ENCODE data around the gene HMGN3. TPM values are rescaled to one million over a fixed set of nuclear protein-coding genes. Genes with fewer than 3 reads are reported as not detected.
"Not testable (repeated sequence)": the region's sequence is repeated elsewhere in the genome, so short reads cannot be mapped to it uniquely, and the experiment has no call there.

The HMGN3 gene
- total RNA-seq: 10 to 100 TPM; 32.7 to 37.1 TPM
- long read RNA-seq, transcript HMGN3-201 (6 exons, 831 nt): major isoform, 15 of 38 reads
- long read RNA-seq, transcript HMGN3-202 (6 exons, 872 nt): minor isoform, 7 of 38 reads
- long read RNA-seq, partial matches to known transcripts: 10 of 38 reads
- long read RNA-seq, other reads (novel, unspliced or antisense): 6 of 38 reads

GRCh38 chr6:79234150-79235022 lies at the start of gene HMGN3:
TSS of gene HMGN3 (minus strand) at chr6:79234682.
- intact Hi-C loops (cut with DNase I, micrococcal nuclease): loop anchor here in 1 of 2 donors (5.0 kb wide), 1 partner anchor 157 kb away; the partner anchor contains the start of gene PHIP
- peak; percentile 93 for ATAC-seq
- DNase-seq: peak; percentile 96 to 97

GRCh38 chr6:79280756-79281155 lies 46.3 kb upstream of the HMGN3 start:
- intact Hi-C loops (cut with DNase I, micrococcal nuclease): no loop called here
- ATAC-seq (no peak), DNase-seq (no peak)

GRCh38 chr6:79277109-79277508 lies 42.6 kb upstream of the HMGN3 start:
- DNase-seq: no peak
- no peak for ATAC-seq
- intact Hi-C loops (cut with DNase I, micrococcal nuclease): no loop called here

GRCh38 chr6:79269877-79270276 lies 35.4 kb upstream of the HMGN3 start:
- intact Hi-C loops (cut with DNase I, micrococcal nuclease): no loop called here
- ATAC-seq (no peak), DNase-seq (no peak)

GRCh38 chr6:79267128-79267527 lies 32.6 kb upstream of the HMGN3 start:
- intact Hi-C loops (cut with DNase I, micrococcal nuclease): no loop called here
- no peak for ATAC-seq
- no peak for DNase-seq

- DNase-seq (no peak), ATAC-seq (no peak)
- intact Hi-C loops (cut with DNase I, micrococcal nuclease): no loop called here
These were observed 31.6 kb upstream of the HMGN3 start for GRCh38 chr6:79266051-79266450.

- DNase-seq (no peak), ATAC-seq (no peak)
- intact Hi-C loops (cut with DNase I, micrococcal nuclease): no loop called here
These were observed 28.9 kb upstream of the HMGN3 start for GRCh38 chr6:79263359-79263758.

- intact Hi-C loops (cut with DNase I, micrococcal nuclease): no loop called here
- no peak for ATAC-seq
- no peak for DNase-seq
These were observed 27.2 kb upstream of the HMGN3 start for GRCh38 chr6:79261666-79262065.

GRCh38 chr6:79260772-79261171 lies 26.3 kb upstream of the HMGN3 start:
- ATAC-seq: no peak
- intact Hi-C loops (cut with DNase I, micrococcal nuclease): no loop called here
- DNase-seq: no peak

GRCh38 chr6:79257381-79258205 lies 23.1 kb upstream of the HMGN3 start:
- intact Hi-C loops (cut with DNase I, micrococcal nuclease): no loop called here
- DNase-seq (no peak), ATAC-seq (no peak)

- DNase-seq; intact Hi-C loops (cut with DNase I, micrococcal nuclease); ATAC-seq: not testable (repeated sequence)
These were observed 22.3 kb upstream of the HMGN3 start for GRCh38 chr6:79256770-79257169.

- DNase-seq; ATAC-seq; intact Hi-C loops (cut with DNase I, micrococcal nuclease): not testable (repeated sequence)
These were observed 20.6 kb upstream of the HMGN3 start for GRCh38 chr6:79255086-79255485.

GRCh38 chr6:79250559-79250958 lies 16.1 kb upstream of the HMGN3 start:
- intact Hi-C loops (cut with DNase I, micrococcal nuclease): no loop called here
- no peak for DNase-seq
- ATAC-seq: no peak

GRCh38 chr6:79250107-79250514 lies 15.6 kb upstream of the HMGN3 start:
- no peak for DNase-seq
- no peak for ATAC-seq
- intact Hi-C loops (cut with DNase I, micrococcal nuclease): no loop called here

- DNase-seq (no peak), ATAC-seq (no peak)
- intact Hi-C loops (cut with DNase I, micrococcal nuclease): no loop called here
These were observed 14.7 kb upstream of the HMGN3 start for GRCh38 chr6:79249136-79249535.

- DNase-seq: no peak
- ATAC-seq: no peak
- intact Hi-C loops (cut with DNase I, micrococcal nuclease): no loop called here
These were observed 12.4 kb upstream of the HMGN3 start for GRCh38 chr6:79246891-79247290.

GRCh38 chr6:79241228-79241627 lies 6.7 kb upstream of the HMGN3 start:
- no peak for ATAC-seq
- DNase-seq: no peak
- intact Hi-C loops (cut with DNase I, micrococcal nuclease): no loop called here

GRCh38 chr6:79240509-79240908 lies 6.0 kb upstream of the HMGN3 start:
- ATAC-seq: no peak
- intact Hi-C loops (cut with DNase I, micrococcal nuclease): no loop called here
- DNase-seq: no peak

GRCh38 chr6:79239536-79240168 lies 5.2 kb upstream of the HMGN3 start:
- DNase-seq: no peak
- intact Hi-C loops (cut with DNase I, micrococcal nuclease): no loop called here
- ATAC-seq: no peak

All from left colon (tissue), 2 donors.